SK-N-MC (cell line): ENCODE data around the gene ABCB10.

Experiments used
- EZH2 ChIP-seq: fragments of 200-600 bp; sonication (generic); IDR thresholded peaks from one replicate; pipeline ENCODE4 v1.6.1; 2017; ENCODE audit warnings: antibody characterized with exemption
- FOXP2 ChIP-seq: optimal IDR thresholded peaks from 2 replicates; pipeline ENCODE3; 2011; ENCODE audit warnings: mild to moderate bottlenecking, moderate library complexity; ENCODE audit not compliant: insufficient read depth; ENCODE audit errors: extremely low read length, control extremely low read depth
- POLR2AphosphoS5 ChIP-seq: IDR thresholded peaks from 2 replicates; pipeline ENCODE4 v1.6.1; 2012; ENCODE audit warnings: mild to moderate bottlenecking, low read depth, low read length, borderline replicate concordance

GRCh38 chr1:229547542-229547941 is 11.0 kb downstream of the ABCB10 start:
- no peak for TF ChIP-seq POLR2AphosphoS5
- TF ChIP-seq EZH2, result no peak
- no peak for TF ChIP-seq FOXP2
